GM18867 (cell line): ENCODE data around the gene GOLGA6B.
"Not testable (repeated sequence)": the region's sequence is repeated elsewhere in the genome, so short reads cannot be mapped to it uniquely, and the experiment has no call there.

Experiments used
- ATAC-seq: cut with Tn5 transposase; IDR thresholded peaks from one replicate; pipeline ENCODE4 v1.9.1; 2021; ENCODE audit warnings: mild to moderate bottlenecking, moderate library complexity; ENCODE audit not compliant: unreplicated experiment

Gene GOLGA6B

DNA sequence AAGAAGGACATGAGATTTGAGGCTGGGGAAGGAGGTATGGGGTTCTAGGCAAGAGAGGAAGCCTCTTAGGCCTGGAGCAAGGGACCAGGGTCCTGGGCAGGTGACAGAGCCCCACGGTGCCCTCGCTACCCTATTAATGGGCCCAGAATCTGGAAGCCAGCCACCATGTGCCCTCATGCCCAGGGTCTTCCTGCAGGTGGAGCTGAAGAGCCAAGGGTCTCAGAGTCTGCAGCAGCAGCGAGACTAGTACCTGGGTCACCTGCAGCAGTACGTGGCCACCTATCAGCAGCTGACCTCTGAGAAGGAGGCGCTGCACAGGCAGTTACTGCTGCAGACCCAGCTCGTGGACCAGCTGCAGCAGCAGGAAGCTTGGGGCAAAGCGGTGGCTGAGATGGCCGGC, 9.4 kb downstream of the GOLGA6B start:
- ATAC-seq = not testable (repeated sequence)

DNA sequence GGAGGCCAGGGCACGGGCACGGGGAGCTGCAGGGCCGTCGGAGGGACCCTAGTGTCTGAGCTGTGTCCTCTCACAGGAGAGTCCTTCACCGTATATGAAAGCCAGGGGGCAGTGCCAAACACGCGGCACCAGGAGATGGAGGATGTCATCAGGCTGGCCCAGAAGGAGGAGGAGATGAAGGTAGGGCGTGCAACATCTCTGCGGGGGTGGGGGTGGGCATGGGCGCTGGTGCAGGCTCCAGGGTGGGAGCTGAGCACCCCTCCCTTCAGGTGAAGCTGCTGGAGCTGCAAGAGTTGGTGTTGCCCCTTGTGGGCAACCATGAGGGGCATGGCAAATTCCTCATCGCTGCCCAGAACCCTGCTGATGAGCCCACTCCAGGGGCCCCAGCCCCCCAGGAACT, 11.2 kb downstream of the GOLGA6B start:
- not testable (repeated sequence) for ATAC-seq

DNA sequence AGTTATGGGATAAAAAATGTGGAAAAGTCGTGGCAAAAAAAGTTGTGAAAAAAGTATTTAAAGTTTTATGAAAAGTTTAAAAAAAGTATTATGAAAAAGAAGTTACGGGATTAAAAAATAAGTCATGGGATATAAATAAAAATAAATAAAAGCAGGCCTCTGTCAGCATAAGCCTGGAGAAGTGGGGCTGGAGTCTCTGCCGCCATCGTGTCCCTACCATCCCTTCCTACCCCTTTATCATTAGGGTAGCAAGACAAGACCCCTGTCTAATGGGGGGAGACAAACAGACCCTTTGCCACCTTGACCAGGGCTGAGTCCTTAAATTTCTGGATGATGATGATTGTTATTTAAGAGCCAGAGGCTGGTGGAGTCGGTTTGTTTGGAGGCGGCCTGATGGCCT, 15.3 kb downstream of the GOLGA6B start:
- ATAC-seq = not testable (repeated sequence)

DNA sequence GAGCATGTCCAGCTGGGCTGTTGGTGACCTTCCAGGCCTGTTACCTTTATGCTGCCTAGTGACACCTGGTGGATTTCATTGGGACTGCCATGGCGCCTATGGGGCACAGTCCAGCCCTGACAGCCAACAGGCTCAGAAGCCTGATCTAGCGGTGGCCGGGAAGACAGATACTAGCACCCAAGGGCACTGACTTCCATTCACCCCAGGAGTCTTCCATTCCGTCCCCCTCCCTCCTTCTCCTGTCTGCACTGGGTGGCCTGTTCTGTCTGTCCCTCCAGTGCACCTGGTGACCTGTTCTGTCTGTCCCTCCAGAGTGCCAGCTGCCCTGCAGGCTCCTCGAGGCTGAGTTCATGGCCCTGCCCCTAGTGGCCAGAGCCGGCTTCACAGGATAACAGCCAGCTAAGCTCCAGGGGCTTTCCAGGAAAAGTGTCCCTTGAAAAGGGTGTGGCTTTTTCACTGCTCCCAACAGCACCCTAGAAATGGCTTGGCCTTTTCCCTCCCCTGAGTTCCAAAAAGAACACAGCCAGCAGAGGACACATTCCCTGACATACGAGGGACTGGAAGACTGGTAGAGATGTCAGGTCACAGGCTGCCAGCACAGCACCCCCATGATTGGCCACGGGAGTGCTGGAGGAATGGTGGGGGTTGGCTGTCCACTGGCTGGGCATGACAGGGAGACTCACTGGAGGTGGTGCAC, 16.3 kb downstream of the GOLGA6B start:
- peak; percentile 85 for ATAC-seq

DNA sequence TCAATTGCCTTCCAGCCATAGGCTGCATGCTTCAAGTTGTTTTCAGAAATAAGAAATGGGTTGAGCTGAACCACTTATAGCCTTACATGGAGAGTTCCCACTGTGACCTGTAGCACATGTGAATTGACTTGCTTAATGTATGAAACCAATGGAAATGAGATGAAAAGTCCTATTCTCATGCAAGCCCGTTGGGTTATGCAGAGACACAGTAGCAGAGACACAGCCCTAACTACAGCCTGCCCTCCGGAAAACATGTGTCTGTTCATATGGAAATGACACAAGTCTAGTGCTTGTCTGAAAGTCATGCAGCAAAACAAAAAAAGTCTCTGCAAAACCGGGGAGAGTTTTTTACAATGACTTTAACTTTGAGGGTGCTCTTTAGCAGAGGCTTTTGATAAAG, 17.0 kb downstream of the GOLGA6B start:
- ATAC-seq = no peak

DNA sequence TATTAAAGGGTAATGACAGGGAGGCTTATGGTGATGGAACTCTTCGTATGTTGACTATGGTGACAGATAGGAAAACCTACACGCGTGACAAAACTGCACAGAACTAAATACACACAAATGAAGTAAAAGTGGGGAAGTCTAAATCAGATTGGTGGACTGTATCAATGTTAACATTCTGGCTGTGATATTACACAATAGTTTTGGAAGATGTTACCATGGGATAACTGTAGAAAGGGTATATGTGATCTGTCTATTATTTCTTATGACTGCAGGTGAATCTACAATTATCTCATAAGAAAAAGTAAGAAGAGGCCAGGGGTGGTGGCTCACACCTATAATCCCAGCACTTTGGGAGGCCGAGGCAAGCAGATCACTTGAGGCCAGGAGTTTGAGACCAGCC, 22.3 kb downstream of the GOLGA6B start:
- ATAC-seq = no peak

DNA sequence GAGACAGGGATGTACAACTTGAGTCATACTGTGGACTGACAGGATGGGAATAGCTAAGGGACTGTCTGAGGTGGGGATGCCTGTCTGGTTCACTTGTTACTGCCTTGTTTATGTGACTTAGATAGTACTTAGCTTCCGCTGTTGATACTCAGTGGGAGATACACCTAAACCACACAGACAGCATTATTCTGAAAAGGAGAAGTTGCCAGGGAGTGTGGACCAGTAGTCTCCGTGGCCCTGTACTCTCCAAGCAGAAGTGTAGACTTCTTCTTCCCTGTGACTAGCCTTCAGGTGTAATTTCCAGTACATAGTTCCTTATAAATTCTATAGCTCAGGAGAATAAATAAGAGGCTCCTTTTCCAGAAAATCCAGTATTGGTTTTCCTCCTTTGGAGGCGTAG, 26.4 kb downstream of the GOLGA6B start:
- no peak for ATAC-seq

DNA sequence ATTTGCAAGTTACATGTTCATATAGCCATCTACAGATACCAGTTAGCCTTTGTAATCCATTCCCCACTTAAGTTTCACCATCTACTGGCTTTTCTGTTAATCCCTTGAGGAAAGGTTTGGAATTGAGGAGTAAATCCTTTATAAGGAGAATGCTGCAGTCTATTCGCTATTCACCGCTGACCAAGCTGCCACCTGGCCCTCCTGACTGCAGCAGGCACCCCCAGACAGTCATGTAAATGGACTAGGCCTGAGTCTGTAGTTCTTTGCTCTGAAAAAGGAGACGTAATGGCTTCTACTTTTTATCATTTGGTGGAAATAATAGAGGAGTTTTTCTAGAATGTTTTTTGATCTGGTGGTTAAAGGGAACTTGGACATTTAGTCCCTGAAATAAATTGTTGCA, 28.3 kb downstream of the GOLGA6B start:
- ATAC-seq = no peak

DNA sequence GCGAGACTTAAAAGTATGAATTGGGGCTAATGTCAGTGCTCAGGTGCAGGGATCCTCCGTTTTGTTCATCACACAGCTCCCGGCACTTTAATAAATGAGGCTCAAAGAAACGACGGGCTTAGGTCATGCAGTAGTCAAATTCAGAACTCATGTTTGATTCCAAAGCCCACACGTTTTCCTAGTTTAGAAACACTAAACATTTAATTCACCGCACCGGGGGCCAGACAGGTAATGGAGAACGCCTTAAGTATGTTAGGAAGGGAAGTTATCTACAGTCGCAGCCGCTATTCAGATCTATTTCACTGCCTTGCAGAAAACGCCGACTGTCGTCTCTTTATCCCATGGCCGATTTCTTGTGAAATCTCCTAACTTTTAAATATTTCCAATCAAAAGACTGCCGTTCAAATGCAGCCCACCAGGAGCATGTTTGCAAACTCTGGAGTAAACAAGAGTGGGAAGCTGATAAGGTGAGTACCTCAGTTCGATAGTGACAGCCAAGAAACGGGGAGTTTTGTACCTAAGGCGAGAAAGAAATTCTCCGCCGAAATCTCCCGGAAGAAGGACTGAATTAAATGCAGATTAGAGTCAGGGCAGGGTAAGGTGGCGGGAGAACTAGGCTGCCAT, 30.9 kb downstream of the GOLGA6B start:
- no peak for ATAC-seq

DNA sequence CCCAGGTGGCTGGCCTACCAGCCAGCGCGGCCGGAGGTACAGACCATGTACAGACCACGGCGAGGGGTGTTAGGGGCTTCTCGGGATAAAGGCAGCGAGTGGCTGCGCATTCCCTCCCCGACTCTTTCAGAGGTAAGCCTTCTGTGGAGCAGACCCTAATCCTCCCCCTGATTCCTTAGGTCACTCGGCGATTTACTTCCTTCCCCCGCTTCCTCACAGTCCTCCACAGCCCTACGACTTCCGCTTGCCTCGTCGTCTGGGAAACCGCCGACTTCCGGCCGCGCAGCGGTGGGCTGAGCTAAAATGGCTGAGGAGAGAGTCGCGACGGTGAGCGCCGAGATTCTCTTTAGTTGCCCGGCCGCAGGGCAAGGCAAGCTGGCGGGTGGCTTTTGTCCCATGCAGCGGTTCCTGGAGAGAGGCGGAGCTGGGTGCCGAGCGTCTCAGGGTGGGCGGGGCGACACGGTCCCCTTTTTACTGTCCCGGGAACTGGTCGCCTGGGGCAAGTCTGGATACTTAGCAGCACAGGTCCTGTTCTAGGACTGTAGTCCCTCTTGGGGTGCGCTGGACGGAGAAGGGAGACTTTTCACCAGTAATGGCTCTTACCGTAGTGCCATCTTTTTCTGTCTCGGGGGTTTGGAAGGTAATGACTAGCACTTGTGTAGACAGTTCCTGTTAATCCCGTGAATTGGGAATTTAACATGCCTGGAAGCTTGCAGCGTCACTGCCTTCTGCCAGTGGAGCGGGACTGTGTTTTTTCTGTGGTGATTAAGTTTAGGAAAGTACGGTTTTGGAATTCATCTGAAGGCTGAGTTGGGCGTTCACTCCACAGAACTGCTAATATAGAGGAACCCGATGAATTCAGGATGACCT, 31.7 kb downstream of the GOLGA6B start, which contains the start of the genes BBS4 and HIGD2B:
TSS of gene BBS4 (plus strand) at position 283 of the 870 bp plus-strand sequence. CDS start at position 304, 21 bp downstream.
TSS of gene HIGD2B (minus strand) at position 258 of the 870 bp plus-strand sequence. CDS start 9,808 bp downstream, outside the sequence.
- peak; percentile 97 for ATAC-seq

DNA sequence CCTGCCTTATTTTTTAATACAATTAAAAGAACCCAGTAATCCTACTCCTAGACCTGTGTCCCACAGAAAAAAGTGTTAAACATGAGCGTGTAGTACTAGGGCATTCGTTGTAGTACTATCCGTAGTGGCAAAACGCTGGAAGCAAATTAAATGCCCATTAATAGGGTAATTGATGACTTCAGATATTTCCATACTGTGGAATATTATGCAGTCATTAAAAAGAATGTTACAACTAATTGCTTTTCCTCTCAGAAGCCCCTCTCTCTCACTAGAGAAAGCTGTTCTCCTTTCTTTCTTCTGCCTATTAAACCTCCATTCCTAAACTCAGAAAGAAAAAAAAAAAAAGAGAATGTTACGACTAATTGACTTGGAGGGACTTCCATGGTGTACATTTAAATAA, 34.2 kb downstream of the GOLGA6B start:
- no peak for ATAC-seq

DNA sequence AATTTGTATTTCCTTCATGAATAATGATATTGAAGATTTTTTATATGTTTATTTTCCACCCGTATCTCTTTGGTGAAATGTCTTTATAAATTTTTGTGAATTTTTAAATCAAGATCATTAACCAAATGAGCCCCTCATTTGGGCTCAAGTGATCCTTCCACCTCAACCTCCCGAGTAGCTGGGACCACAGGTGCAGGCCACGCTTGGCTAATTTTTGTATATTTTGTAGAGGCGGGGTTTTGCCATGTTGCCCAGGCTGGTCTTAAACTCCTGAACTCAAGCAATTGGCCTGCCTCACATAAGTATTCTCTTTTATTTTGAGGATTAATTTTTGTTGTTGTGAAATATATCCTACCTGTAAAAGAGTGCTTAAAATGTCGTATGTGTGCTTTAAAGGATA, 36.4 kb downstream of the GOLGA6B start:
- ATAC-seq = no peak

DNA sequence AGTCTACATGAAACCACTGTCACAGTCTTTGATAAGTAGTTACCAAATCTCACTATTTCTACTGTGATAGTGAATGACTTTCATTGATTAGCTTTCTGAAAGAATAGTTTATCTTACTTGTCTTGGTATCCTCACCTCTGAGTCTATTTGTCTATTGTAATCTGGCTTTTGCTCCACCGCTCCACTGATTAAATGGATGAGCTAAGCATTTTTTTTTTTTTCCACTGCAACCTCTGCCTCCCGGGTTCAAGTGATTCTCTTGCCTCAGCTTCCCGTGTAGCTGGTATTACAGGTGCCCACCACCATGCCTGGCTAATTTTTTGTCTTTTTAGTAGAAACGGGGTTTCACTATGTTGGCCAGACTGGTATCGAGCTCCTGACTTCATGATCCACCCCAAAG, 44.4 kb downstream of the GOLGA6B start:
- ATAC-seq = no peak

DNA sequence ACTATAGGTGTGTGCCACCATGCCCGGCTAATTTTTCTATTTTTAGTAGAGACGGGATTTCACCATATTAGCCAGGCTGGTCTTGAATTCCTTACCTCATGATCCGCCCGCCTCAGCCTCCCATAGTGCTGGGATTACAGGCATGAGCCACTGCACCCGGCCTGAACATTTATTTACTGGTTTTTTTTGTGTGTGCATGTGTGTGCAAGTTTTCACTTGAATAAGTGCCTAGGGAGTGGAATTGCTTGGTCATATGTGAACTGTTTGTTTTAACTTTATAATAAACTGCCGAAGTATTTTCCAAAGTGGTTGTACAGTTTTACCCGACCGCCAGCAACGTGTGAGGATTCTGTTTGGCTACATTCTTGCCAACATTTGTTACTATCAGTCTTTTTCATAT, 45.6 kb downstream of the GOLGA6B start:
- ATAC-seq = no peak

DNA sequence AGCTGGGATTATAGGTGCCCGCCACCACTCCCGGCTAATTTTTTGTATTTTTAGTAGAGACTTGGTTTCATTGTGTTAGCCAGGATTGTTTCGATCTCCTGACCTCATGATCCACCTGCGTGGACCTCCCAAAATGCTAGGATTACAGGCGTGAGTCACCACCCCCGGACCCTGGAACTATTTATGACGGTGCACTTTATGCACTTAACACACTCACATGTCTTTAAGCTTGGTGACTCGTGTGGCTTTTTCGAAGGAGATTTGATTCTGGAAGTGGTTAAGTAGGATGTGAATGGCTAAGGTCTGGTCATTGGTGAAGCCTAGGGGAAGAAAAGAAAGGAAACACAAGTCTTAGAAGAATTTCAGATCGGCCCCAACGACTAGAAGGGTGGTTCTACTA, 51.8 kb downstream of the GOLGA6B start:
- ATAC-seq = no peak

DNA sequence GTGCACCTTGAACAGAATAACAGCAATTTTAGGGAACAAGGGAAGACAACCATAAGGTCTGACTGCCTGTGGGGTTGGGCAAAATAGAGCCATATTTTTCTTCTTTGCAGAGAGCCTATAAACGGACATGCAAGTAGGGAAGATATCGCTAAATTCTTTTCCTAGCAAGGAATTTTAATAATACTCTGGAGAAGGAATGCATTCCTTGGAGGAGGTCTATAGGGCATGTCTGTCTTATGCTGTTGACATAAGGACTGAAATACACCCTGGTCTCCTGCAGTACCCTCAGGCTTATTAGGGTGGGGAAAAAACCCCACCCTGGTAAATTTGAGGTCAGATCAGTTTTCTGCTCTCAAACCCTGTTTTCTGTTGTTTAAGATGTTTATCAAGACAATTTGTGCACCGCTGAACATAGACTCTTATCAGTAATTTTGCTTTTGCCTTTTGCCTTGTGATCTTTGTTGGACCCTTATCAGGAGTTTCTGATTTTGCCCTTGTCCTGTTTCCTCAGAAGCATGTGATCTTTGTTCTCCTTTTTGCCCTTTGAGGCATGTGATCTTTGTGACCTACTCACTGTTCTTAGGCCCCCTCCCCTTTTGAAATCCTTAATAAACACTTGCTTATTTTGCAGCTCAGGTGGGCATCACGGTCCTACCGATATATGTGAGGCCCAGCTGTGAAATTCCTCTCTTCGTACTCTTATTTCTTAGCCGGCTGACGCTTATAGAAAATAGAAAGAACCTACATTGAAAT, 54.2 kb downstream of the GOLGA6B start:
- not testable (repeated sequence) for ATAC-seq
